Measurements from ENCODE around the gene ENTPD3.

Gene ENTPD3

DNA sequence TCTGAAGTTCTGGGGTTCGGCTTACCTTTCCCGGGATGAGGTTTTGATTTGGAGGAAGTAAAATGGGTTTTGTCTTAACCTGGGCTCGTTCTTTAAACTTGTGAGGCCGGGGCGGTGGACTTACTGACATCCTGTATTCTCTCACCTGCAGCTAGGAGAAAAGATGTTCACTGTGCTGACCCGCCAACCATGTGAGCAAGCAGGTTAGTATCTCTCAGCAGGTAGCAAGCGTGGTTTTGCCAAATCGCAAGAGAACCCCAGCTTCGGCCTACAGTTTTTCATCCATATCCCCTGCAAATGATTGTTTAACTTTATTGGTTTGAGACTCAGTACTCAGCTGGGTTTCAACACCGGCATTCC lies 891 bp downstream of the ENTPD3 start:
- no peak overlapping the region for H2AFZ ChIP-seq (ENCODE audit: low read depth, low read length)
- H3K79me2 ChIP-seq (ENCODE audit: low read length), result no peaks in the 10 kb centered on the region
- no peak overlapping the region for H3K4me3 ChIP-seq (ENCODE audit: low read length)
- H3K9me3 ChIP-seq (ENCODE audit: insufficient read depth, low read length), result no peaks in the 10 kb centered on the region
- no peaks in the 10 kb centered on the region for H3K4me1 ChIP-seq (ENCODE audit: low read length)
- no peak overlapping the region for H3K27ac ChIP-seq (ENCODE audit: low read length)
- TF ChIP-seq EZH2phosphoT487 (IDR thresholded peaks at IDR 0.05; ENCODE audit: low read depth), result no peak
- TF ChIP-seq, protein P1, sequence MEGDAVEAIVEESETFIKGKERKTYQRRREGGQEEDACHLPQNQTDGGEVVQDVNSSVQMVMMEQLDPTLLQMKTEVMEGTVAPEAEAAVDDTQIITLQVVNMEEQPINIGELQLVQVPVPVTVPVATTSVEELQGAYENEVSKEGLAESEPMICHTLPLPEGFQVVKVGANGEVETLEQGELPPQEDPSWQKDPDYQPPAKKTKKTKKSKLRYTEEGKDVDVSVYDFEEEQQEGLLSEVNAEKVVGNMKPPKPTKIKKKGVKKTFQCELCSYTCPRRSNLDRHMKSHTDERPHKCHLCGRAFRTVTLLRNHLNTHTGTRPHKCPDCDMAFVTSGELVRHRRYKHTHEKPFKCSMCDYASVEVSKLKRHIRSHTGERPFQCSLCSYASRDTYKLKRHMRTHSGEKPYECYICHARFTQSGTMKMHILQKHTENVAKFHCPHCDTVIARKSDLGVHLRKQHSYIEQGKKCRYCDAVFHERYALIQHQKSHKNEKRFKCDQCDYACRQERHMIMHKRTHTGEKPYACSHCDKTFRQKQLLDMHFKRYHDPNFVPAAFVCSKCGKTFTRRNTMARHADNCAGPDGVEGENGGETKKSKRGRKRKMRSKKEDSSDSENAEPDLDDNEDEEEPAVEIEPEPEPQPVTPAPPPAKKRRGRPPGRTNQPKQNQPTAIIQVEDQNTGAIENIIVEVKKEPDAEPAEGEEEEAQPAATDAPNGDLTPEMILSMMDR (IDR thresholded peaks at IDR 0.05; ENCODE audit: low read depth, low read length), result no peak
- no peaks in the 10 kb centered on the region for H3K36me3 ChIP-seq (replicated peaks; ENCODE audit: low read depth, low read length)
- H4K20me1 ChIP-seq (ENCODE audit: insufficient read depth, low read length), result no peaks in the 10 kb centered on the region
- H3K9ac ChIP-seq (ENCODE audit: low read length), result no peak overlapping the region
- no peak overlapping the region for H3K4me2 ChIP-seq (ENCODE audit: low read length)
- H3K27me3 ChIP-seq (ENCODE audit: low read depth, low read length), result no peaks in the 10 kb centered on the region

DNA sequence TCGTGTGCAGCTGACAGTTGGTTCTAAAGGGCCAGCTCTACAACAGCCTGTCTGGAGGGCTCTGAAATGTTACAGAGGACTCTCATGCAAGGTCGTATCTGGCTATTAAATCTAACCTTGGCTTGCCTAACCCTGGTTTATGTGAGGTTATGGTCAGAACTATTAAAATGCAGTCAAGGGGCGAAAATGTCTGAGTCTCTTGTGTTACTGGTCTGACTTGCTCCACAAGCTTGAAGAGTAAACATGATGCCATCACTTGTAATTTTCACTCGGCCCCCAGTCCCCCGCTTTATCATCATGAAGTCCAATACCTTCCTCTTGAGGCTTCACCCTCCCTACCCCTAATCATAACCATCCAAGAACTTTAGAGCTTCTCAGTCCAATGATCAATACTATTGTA lies 9.4 kb downstream of the ENTPD3 start:
- no peaks in the 10 kb centered on the region for H3K36me3 ChIP-seq (replicated peaks; ENCODE audit: low read depth, low read length)

DNA sequence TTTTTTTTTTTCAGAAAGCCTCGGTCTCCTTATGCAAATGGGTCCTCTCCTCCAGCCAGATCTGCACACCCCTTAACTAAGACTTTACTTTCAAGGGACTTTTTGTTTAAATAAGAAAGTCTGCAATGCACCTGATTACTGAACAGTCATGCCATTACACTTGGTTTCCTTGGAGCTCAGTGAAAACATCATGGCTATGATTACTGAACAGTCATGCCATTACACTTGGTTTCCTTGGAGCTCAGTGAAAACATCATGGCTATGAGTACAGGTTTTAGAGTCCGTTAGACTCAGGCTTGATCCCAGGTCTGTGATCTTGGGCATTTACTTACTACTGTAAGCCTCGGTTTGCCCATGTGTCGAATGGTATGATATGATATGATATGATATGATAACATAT lies 10.1 kb downstream of the ENTPD3 start:
- TF ChIP-seq EZH2phosphoT487 (IDR thresholded peaks at IDR 0.05; ENCODE audit: low read depth), result no peak
- TF ChIP-seq, protein P1 (IDR thresholded peaks at IDR 0.05; ENCODE audit: low read depth, low read length), result no peak
- H3K27ac ChIP-seq (ENCODE audit: low read length), result no peak overlapping the region
- H3K9ac ChIP-seq (ENCODE audit: low read length), result no peak overlapping the region

More for the DNA sequence above, 9.4 kb downstream of the ENTPD3 start:
- H3K9me3 ChIP-seq (ENCODE audit: insufficient read depth, low read length), result no peaks in the 10 kb centered on the region
- no peak overlapping the region for H3K4me2 ChIP-seq (ENCODE audit: low read length)
- TF ChIP-seq, protein P1 (IDR thresholded peaks at IDR 0.05; ENCODE audit: low read depth, low read length), result no peak
- TF ChIP-seq EZH2phosphoT487 (IDR thresholded peaks at IDR 0.05; ENCODE audit: low read depth), result no peak
- H3K9ac ChIP-seq (ENCODE audit: low read length), result no peak overlapping the region
- H2AFZ ChIP-seq (ENCODE audit: low read depth, low read length), result no peak overlapping the region
- no peak overlapping the region for H3K4me3 ChIP-seq (ENCODE audit: low read length)
- no peak overlapping the region for H3K27ac ChIP-seq (ENCODE audit: low read length)
- H4K20me1 ChIP-seq (ENCODE audit: insufficient read depth, low read length), result no peaks in the 10 kb centered on the region
- no peaks in the 10 kb centered on the region for H3K79me2 ChIP-seq (ENCODE audit: low read length)
- no peaks in the 10 kb centered on the region for H3K4me1 ChIP-seq (ENCODE audit: low read length)
- H3K27me3 ChIP-seq (ENCODE audit: low read depth, low read length), result no peaks in the 10 kb centered on the region

DNA sequence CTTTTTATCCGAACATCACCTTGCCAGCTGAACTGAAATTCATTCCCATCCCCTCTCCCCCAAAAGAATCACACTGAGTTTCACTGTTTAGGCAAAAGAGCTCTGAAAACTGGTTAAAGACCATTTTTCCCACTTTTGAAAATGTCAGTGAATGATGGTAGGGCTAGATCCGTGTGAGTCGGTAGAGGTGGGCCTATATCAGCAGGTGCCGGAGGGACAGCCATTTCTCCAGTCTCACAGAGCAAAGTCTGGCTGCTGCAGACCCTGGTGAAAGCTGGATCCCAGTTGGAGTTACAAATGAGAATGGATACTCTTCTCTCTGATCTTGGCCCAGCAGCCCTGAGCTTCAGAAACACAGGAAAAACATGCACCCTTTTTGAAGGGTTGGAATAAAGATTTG lies 10.9 kb downstream of the ENTPD3 start:
- H3K79me2 ChIP-seq (ENCODE audit: low read length), result no peaks in the 10 kb centered on the region
- H3K27ac ChIP-seq (ENCODE audit: low read length), result no peak overlapping the region
- no peaks in the 10 kb centered on the region for H3K27me3 ChIP-seq (ENCODE audit: low read depth, low read length)

More for the DNA sequence above, 10.1 kb downstream of the ENTPD3 start:
- Histone ChIP-seq H3K27me3 (ENCODE audit: low read depth, low read length) (no peaks in the 10 kb centered on the region), H3K4me1 (ENCODE audit: low read length) (no peaks in the 10 kb centered on the region), H3K4me3 (ENCODE audit: low read length) (no peak overlapping the region), H3K4me2 (ENCODE audit: low read length) (no peak overlapping the region), H3K36me3 (replicated peaks; ENCODE audit: low read depth, low read length) (no peaks in the 10 kb centered on the region), H2AFZ (ENCODE audit: low read depth, low read length) (no peak overlapping the region), H4K20me1 (ENCODE audit: insufficient read depth, low read length) (no peaks in the 10 kb centered on the region), H3K79me2 (ENCODE audit: low read length) (no peaks in the 10 kb centered on the region), H3K9me3 (ENCODE audit: insufficient read depth, low read length) (no peaks in the 10 kb centered on the region)

More for the DNA sequence above, 10.9 kb downstream of the ENTPD3 start:
- no peak overlapping the region for H3K4me2 ChIP-seq (ENCODE audit: low read length)
- H2AFZ ChIP-seq (ENCODE audit: low read depth, low read length), result no peak overlapping the region
- no peaks in the 10 kb centered on the region for H3K9me3 ChIP-seq (ENCODE audit: insufficient read depth, low read length)
- H4K20me1 ChIP-seq (ENCODE audit: insufficient read depth, low read length), result no peaks in the 10 kb centered on the region
- H3K9ac ChIP-seq (ENCODE audit: low read length), result no peak overlapping the region
- TF ChIP-seq, protein P1 (IDR thresholded peaks at IDR 0.05; ENCODE audit: low read depth, low read length), result no peak
- no peak for TF ChIP-seq EZH2phosphoT487 (IDR thresholded peaks at IDR 0.05; ENCODE audit: low read depth)
- no peak overlapping the region for H3K4me3 ChIP-seq (ENCODE audit: low read length)
- no peaks in the 10 kb centered on the region for H3K4me1 ChIP-seq (ENCODE audit: low read length)
- no peaks in the 10 kb centered on the region for H3K36me3 ChIP-seq (replicated peaks; ENCODE audit: low read depth, low read length)
